Germinal center (tissue), 1 donor: Measurements from ENCODE around the gene DRGX.

Source experiments
- DNase-seq: peaks from one replicate; pipeline ENCODE4 v3.0.0; 2012; ENCODE audit warnings: mixed read lengths, low spot score

Gene DRGX

GRCh38 chr10:49338604-49339003 lies 57.3 kb downstream of the DRGX start:
- no peak for DNase-seq

DNA sequence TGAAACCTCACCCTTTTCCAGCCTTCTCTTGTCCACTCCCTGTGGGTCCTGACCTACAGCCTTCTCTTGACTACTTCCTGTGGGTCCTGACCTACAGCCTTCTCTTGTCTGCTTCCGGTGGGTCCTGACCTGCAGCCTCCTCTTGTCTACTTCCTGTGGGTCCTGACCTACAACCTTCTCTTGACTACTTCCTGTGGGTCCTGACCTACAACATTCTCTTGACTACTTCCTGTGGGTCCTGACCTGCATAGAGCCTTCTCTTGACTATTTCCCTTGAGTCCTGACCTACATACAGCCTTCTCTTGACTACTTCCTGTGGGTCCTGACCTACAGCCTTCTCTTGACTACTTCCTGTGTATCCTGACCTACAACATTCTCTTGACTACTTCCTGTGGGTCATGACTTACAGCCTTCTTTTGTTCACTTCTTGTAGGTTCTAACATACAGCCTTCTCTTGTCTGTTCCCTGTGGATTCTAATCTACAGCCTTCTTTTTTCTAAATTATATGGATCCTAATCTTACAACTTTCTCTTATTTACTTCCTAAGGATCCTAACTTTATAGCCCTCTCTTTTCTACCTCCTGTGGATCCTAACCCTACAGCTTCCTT lies 60.4 kb downstream of the DRGX start:
- no peak for DNase-seq

- DNase-seq = no peak
These were observed 60.9 kb downstream of the DRGX start for GRCh38 chr10:49334964-49335363.

- no peak for DNase-seq
These were observed 62.7 kb downstream of the DRGX start for GRCh38 chr10:49333192-49333591.

DNA sequence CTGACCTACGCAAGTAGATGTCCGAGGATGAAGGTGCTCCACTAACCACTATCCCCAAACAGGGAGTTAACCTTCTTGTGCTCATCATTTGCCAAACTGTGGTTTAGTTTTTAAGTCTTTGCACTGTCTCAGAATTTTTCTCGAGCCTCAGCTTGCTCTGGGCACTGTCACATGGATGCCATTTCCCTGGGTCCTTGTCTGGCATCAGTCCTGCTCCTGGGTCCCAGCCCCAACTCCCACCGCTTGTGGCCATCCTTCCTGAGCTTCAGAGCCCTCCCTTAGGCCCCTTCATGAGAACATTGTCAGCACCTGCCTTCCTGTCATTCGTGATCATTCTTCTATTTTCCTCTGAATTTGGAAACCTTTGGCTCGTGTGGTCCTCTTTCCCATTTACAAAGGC lies 63.1 kb downstream of the DRGX start:
- no peak for DNase-seq

- DNase-seq = no peak
These were observed 63.6 kb downstream of the DRGX start for GRCh38 chr10:49332333-49332732.

GRCh38 chr10:49331431-49331830 lies 64.5 kb downstream of the DRGX start:
- DNase-seq = no peak

GRCh38 chr10:49330127-49330665 lies 65.7 kb downstream of the DRGX start:
- no peak for DNase-seq

DNA sequence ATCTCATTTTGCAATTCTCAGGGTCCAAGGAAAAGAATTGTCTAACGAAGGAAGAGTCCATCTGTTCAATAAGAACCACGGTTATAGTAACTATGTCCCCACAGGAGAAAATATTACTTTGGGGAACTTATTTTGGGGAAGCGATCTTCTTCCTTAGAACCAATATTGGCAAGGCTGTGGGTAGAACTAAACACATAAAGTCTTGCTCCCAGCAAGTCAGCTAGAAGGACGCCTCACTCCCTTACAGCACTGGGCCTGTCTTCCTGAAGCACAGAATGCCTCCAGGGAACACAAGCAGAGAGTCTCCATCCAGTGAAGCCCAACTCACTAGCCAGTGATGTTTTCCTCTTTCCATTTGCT lies 66.8 kb downstream of the DRGX start:
- no peak for DNase-seq

DNA sequence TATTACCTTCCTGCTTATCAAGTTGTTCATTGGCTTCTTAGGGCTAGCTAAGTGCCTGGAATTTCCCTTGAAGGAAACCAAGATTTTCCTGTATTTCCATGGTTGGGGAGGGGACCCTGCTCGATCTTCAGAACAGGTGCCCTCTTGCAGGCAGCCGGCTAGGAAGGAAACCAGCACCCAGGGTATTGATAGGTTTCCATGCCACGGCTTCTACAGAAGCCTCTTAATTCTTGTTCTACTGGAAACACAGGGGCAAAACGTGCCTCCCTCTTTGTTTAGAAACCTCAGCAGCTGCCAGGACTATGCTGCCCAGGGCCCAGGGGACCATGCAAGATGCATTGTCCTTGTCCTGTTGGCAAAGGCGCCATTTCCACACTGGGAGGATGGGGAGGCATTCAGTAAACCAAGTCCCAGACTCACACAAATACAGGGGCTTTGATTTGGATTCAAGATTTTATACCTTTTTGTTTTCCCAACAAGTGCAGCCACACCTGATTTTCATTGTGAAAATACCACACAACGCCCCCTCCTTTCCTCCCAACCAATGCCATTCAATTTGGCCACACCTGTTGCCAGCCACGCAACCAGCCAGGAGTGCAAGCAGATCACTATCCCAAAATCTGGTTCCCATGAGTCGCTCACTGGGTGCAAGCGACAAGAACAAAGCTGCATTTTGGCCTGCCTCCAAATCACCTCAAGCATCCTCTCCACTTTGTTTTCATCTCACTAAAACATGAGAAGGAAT lies 67.3 kb downstream of the DRGX start:
- no peak for DNase-seq

DNA sequence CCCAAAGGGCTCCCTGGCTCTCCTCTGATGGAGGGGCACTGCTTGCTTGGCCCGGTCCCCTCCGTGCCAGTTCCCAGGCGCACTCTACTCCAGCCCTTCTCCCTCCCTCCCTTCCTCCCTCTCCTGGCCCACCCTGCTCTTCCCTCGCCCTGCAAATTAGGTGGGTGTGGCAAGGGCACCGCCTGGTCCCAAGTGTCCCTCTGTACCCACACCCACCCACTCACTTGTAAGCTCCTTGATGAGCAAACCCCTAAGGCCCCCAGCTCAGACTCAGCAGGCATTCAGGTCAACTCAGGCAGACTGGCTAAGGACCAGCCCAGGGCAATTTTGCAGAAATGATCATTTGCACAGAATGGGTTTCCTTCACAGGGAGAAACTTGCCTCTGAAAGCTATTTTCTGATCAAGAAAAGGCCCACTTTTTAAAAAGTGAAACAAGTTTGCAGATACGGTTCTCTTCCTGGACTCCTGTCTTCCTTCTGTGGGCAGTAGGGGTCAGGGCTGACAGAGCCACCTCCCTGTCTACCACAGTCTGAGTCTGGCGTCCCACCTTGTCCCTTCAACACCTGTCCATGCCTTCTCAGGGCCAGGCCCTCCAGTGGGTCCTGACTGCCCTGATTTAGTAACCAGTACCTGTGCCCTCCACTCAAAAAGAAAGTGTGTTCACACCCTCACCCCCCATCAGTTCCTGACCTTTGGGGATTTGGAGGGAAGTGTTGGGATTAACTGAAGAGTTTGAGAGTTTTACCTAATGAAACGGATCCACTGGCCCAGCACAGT lies 68.7 kb downstream of the DRGX start:
- no peak for DNase-seq

- DNase-seq = no peak
These were observed 69.7 kb downstream of the DRGX start for GRCh38 chr10:49325916-49326783.

DNA sequence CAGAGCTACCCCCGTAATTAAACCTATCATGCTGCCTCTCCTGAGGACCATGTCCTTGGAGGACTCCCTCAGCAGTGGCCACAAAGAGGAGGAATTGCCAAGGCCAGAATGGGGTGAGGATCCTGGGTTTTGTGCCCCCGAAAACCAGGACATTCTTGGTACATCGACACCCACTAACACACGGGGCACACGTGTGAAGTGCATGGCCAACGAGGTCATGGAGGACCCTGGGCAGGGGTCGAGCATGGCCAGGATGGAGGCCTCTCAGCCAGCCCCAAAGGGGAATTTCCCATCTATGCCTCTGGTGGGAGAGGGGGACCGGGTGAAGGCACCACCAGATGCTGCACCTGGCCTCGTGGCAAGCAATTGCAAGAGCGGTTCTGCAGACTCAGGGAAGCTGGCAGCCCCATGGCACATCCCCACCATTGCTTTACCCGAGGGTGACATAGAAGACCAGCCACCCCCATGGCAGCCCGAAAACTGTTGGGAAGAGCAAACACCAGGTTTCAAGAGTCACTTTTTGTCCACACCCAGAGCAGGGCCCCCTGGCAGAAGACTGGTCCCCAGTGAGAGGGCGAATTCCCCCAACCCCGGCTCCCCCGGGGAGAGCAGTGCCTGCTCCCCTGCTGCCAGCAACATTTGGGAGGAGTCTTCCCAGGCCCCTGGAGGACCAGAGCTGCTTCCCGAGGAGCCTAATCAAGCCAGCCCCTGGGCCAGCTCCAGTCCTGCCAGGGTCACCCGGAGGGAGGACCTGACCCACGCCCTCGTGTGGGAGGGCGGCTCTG lies 70.6 kb downstream of the DRGX start:
- no peak for DNase-seq

DNA sequence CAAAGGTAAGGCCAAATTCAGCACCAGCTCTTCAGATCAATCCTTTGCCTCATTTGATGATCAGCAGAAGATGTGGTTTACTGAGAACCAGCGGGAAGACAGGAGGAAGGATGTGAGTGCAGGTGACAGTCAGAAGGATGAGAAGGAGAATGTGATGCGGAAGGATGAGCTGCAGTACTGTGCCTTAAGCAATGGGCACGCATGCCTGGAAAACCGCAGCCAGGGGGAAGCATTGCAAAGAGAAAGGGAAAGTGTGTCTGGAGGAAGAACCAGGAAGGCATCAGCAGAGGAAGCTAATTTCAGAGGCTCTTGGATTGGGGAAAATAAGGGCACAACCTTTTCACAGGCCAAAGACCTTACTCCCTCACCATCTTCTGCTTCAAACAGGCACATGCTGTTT lies 71.2 kb downstream of the DRGX start:
- DNase-seq = no peak

DNA sequence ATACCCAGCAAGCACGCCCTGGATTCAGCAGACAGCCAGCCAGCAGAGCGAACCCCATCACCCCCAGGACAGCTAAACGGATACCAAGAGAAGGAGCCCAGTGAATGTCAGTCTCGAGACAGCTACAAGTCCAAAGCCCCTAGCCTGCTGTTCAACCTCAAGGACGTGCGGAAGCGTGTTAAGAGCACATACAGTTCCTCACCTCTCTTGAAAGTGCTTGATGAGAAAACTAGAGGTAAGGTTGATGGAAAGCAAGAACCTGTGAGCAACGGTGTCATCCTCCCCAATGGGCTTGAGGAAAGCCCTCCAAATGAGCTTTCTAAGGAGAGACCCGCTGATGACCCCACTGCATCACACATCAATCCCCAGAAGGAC lies 72.0 kb downstream of the DRGX start:
- DNase-seq = no peak

GRCh38 chr10:49323171-49323895 lies 72.6 kb downstream of the DRGX start:
- no peak for DNase-seq

- no peak for DNase-seq
These were observed 73.3 kb downstream of the DRGX start for GRCh38 chr10:49322371-49323170.

- no peak for DNase-seq
These were observed 74.9 kb downstream of the DRGX start for GRCh38 chr10:49321021-49321420.

DNA sequence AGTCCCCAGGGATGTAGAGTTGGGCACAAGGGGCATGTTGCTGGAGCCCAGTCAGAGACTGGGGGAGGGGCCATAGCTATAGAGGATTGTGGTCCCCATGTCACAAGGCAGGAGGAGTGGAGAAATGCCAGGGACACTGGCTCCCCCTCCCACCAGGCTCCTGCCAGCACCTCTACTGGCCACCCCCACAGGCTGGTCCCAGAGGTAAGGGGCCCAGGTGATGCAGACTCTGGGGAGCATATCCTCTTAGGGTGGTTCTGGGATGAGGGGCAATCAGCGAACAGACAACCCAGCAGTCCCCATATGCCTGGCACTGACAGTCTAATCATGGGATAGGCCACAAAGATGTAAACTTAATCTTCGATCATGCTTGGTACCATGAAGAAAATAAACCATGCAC lies 75.7 kb downstream of the DRGX start:
- DNase-seq = no peak

GRCh38 chr10:49319206-49319605 lies 76.7 kb downstream of the DRGX start:
- no peak for DNase-seq
